NOMO-1 (cell line): Measurements from ENCODE around the gene ARMH3.

ENCODE experiments used
- DNase-seq, 2 experiments: peaks; one replicate each; lab custom pipeline; 2025; ENCODE audit not compliant: unreplicated experiment in 2 of 2; lab: John Stamatoyannopoulos, UW

Gene ARMH3

GRCh38 chr10:101816376-101816775 is 239.6 kb downstream of the ARMH3 start:
- no peak for DNase-seq

DNA sequence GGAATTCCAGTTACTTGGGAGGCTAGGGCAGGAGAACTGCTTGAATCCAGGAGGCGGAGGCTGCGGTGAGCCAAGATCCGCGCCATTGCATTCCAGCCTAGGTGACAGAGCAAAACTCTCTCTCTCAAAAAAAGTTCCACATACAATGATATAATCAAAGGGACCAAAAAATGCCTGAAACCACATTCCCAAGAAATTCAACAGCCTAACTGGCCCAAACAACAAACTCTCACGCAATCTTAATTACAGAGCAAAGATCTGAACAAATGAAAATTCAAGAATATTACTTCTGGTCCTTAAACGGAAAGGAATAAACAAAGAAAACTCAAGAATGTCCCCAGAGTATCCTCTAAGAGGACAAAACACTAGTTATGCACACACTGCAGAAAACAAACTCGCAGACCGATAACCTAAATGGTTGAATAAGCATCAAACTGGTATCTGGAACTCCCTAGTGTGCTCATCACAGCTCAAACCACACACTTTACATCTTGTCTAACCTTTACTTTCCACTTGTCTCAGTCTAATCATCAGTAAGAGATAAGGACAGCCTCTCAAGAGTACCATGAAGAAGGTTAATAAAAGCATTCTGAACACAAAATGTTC is 241.4 kb downstream of the ARMH3 start:
- DNase-seq: no peak

DNA sequence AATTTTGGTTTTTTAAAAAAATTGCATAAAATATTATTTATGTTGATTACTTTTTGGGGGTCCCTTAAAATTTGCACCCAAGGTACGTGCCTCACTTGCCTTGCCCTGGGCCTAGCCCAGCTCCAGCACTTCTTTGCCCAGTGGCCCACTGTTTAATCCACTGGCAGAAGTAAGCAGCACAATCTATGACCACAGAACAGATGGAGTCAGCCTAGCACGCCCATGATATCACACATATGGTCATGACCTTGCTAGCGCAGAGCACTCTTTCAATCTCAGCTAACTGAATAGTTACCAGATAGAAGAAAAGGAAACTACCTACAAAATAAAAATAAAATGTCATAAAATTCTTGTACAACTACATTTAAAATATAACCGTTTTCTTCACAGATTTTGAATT is 243.4 kb downstream of the ARMH3 start:
- DNase-seq: no peak

DNA sequence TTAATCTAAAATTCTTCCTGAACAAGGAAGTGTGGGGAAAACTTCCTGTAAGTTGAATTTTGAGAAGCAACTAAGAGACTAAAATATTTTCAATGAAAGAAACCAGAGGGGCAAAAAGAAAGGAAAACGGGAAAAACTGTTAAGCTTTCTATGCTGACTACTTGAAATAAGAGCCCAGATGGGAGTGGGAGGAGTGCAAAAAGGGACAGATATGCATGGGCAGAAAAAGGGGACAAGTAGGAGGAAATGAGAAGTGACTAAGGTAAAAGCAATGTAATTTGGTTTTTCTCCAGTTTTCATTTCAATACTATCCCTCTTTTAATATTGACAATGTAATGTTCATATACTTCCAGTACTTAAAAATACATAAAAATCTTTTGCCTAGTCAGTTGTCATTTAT is 248.8 kb downstream of the ARMH3 start:
- no peak for DNase-seq

DNA sequence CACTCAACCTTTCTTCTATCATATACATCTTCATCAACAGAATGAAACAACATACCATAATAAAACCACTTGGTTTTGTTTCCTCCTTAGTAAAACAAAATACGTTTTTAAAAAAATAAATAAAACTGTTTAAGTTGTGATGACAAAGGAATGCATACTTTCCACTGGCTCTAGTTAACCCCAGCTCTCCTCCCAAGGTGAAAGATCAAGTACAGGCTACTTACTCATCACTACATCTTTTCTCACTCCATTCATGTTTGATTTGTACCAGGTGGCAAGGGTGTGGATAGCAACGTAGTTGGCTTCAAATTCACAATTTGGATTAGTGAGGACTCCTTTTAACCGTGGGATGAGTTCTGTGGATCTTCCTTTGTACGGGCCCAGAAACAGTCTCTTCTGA is 252.5 kb downstream of the ARMH3 start:
- no peak for DNase-seq

- no peak for DNase-seq
Observed at GRCh38 chr10:101797403-101798059, 258.4 kb downstream of the ARMH3 start.
